ENCODE results near the gene ACAT2.

The ACAT2 gene

DNA sequence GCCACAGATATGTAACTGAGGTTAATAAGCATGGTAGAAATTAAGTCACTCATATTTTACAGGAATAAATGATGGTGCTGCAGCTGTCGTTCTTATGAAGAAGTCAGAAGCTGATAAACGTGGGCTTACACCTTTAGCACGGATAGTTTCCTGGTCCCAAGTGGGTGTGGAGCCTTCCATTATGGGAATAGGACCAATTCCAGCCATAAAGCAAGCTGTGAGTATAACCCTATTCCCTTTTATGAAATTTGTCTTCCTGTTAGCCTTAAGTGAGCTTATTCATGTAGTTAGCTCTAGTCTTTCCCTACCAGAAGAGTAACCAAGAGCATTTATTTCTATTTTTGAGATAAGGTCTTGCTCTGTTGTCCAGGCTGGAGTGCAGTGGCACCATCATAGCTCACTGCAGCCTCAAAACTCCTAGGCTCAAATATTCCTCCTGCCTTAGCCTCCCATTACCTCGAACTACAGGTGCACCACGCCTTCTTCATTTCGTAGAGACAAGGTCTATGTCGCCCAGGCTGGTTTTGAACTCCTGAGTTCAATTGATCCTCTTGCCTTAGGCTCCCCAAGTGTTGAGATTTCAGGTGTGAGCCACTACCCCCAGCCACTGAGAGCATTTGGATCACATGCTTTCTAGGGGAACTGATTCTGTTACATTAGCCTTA, 15.5 kb downstream of the ACAT2 start:
- DNase-seq: no peak

DNA sequence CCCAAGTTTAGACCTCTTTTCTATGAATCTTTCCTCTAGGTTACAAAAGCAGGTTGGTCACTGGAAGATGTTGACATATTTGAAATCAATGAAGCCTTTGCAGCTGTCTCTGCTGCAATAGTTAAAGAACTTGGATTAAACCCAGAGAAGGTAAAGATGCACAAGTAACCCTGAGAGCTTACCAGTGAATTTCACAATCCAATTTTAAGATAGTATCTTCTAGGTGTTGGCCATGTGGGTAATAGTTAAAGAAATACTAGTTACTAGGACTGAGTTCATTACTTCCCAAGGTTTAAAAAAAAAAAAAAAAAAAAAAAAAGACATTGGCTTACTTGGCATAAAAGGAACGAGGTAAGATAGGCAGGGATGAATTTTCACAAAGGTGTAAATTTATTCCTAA, 16.3 kb downstream of the ACAT2 start:
- DNase-seq: no peak

GRCh38 chr6:159778542-159779103, 16.8 kb downstream of the ACAT2 start:
- DNase-seq: no peak

DNA sequence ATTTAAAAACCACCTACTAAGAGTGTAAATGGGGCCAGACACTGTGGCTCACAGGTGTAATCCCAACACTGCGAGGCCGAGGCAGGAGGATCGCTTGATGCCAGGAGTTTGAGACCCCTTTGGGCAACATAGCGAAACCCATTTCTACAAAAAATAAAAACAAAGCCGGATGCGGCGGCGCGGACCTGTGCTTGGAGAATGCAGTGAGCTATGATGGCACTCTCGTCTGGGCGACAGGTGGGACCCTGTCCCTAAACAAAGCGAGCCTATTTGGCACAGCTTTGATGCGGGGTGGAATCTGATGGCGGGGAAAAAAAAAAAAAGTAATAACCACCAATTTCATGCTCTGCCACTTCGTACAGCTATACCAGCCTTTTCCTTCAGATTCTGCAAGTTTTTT, 26.4 kb downstream of the ACAT2 start:
- no peak for DNase-seq

DNA sequence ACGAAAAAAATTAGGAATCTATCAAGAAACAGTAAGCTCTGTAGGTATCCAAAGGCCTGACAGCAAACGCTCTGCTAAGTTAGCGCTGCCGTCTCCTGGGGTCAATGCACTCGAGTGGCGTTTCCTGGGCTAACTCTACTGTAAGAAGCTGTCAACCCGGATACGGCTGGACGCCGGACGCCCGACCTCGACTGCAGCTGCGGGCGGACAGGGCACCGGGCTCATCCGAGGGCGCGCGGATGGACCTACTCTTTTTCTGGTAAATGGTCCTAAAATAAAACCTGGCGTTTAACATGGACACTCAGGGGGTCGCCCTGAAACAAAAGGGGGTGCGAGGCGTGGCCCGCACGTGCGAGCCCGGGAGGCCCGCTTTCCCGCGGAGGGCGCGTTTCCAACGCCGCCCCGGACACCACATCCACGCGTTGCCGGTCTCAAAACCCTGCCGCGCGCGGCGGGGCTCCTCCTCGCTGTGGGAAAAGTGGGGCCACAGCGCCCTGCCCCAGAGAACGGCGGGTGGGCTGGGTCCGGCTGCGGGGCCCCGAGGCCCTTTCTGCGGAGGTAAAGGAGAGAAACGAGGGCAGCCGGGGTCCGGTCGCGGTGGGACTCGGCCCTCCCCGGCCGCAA, 27.0 kb downstream of the ACAT2 start:
- DNase-seq: peak in 1 of 2 experiments; percentile 29

DNA sequence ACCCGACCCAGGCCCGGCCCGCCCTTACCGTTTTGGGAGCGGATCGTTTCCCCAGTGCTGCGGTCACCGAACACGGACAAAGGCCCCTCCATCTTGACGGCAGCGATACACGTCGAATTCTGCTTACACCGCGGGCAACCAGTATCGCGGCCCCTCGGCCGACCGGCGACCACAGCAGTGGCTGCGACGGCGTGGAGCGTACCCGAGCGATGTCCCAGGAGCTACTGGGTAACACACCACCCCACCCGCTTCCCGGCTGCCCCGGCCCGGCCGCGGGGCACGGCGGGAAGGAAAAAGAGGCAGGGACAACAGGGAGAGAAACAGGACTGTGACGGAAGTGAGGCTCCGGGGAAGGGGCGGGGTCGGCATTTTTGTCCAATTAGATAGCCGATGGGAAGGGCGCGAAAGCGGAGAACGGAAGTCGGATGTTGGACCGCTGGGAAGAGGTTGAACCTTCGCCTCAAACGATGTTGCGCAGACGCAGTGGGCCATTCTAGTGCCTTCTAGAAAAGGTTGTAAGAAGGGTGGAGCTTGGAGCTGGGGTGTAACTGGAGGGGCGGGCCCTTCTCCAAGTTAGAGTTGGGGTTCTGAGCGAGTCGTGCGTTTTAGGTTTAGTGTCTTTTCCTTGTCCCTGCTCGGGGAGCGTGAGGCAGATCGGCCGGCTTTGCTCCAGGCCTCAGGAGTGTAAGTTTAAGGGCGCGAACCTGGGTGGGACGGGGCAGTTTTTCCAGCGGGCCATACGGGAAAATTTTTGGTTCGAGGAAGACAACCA, 27.7 kb downstream of the ACAT2 start, which contains the start of gene TCP1:
TCP1 (minus strand) TSS at position 226 of the 772 bp plus-strand sequence; CDS start at position 92, 134 bp downstream.
- peak; percentile 100 for DNase-seq

DNA sequence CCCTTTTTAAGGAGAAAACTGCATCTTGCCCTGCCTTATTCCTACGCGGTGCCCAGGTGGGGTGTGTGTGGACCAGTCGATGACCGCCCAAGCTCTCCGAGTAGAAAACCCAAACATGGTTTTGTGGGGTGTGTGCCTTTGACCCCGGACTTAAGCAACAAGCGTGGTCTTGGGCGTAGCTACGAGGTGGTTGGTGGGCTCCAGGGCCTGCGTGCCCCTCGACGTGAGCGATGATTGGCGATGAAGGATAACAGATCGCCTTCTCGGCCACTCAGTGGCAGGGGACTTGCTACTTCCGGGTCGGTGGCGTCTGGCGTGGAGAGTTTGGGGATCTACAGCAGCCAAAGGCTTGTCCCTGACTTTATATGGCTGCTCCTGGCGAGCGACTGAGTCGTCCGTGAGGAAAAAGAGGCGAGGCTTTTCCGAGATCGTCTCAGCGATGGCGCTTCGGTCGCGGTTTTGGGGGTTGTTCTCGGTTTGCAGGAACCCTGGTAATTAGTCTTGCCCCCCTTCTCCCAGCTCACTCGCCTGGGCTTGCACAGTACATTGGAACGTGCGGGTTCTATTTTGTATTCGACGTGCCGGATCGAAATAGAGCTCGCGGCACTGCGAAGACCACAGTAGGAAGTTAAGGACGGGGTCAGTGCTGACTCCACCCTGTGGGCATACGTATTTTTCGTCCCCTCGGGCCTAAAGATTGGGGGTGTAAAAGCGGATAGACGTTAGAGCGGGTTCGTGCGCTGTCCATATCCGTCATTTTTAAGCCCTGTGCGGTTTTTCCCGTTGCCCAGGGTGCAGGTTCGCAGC, 28.5 kb downstream of the ACAT2 start, which contains the start of gene MRPL18:
MRPL18 (plus strand) TSS at position 319 of the 807 bp plus-strand sequence; CDS start at position 440, 121 bp downstream.
- peak; percentile 98 to 99 for DNase-seq

- no peak for DNase-seq
Measured at GRCh38 chr6:159790956-159791598, 29.2 kb downstream of the ACAT2 start.

- peak; percentile 85 to 92 for DNase-seq
Measured at GRCh38 chr6:159794976-159795375, 33.1 kb downstream of the ACAT2 start.

DNA sequence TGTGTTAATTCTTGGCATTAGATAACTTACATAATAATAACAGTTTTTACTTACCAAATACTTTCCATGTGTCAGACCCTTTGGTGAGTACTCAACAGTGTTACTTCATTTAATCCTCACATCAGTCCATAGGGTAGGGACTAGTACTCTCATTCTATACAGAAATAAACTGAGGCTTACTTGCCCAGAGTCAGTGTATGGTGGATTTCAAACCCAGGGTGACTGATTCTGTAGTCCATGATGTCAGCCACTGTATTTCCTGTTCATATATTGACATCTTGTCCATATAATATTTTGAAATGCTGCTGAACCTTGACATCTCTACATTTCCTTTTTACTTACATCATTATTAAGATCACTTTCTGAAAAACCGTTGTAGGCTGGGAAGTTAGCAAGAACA, 35.7 kb downstream of the ACAT2 start:
- no peak for DNase-seq

DNA sequence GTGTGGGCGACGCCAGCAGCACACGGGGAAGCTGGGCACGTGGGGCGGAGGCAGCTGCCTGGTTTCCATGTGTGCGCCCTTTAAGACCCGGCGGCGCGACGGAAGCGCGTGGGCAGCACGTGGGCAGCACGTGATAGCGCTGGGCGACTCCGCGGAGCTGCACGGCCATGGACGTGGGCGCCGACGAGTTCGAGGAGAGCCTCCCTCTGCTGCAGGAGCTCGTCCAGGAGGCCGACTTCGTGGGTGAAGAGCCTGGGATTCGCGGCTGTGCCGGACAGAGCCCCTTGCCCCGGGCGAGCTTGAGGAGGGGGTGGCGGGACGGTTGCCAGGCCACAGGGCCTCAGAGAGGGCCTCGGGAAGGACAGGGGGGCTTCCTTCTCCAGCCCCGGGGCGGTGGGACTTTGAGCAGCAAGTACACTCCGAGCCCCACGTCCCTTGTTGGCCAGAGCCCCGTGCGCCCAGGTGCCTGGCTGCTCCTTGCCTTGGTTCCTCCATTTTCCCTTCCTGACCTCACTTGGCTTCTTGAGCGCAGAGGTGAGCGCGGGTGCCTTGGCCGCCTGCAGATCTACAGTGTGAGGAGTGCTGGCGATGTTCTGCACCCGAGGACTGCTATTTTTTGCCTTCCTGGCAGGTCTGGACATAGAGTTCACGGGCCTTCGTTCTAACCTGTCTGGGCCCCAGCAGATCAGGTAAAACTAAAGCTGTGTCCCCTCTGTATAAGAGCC, 38.5 kb downstream of the ACAT2 start, which contains the start of gene PNLDC1:
PNLDC1 (plus strand) TSS at position 136 of the 725 bp plus-strand sequence; CDS start at position 168, 32 bp downstream.
- DNase-seq: no peak

GRCh38 chr6:159801935-159802334, 40.1 kb downstream of the ACAT2 start:
- no peak for DNase-seq

GRCh38 chr6:159804504-159804903, 42.7 kb downstream of the ACAT2 start:
- DNase-seq: no peak

- DNase-seq: no peak
Measured at GRCh38 chr6:159805440-159806020, 43.7 kb downstream of the ACAT2 start.

DNA sequence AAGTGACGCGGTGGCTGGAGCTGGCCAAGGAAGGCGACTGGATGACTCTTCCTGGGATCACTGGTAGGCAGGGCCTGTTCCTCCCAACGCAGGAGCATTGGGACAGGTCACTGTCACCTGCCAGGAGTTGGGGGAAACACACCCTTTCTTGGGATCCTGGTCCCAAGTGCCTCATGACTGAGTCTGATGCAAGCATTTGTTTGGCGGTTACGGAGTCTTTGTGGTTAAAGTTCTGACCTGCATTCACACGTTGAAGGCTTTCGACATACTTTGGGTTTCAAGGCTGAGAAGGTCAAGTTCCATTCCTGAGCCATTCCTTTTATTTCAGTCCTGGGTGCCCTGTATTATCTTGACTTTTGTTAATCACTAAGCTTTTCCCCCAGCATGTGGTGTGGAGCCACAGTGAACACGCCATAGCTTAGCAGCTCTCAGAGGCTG, 44.2 kb downstream of the ACAT2 start:
- DNase-seq: no peak

DNA sequence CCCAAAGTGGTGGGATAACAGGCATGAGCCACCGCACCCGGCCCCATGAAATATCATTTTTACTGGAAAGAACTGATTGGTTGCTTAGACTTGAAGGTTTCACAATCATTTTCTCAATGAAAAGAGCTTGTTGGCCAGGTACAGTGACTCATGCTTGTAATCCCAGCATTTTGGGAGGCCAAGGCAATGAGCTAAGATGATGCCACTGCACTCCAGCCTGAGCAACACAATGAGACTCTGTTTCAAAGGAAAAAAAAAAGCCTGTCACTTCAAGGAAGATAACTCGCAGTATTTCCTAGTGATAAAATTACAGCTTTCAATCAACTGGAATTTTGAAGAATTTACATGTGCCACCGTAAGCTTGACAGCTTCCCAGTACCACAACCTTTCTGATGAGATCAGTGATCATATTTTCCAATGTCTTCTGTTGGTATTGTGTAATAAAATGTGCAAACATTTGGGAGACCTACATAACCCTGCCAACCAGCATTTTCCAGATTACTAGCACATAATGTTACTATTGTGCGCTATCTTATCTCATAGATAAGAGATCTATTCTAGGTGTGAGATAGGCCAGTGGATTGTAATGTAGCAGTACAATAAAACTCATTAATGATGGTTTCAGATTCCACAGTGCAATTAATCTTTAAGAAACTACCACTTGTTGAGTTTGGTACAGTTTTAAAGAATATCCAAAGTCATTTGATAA, 45.5 kb downstream of the ACAT2 start:
- no peak for DNase-seq

DNA sequence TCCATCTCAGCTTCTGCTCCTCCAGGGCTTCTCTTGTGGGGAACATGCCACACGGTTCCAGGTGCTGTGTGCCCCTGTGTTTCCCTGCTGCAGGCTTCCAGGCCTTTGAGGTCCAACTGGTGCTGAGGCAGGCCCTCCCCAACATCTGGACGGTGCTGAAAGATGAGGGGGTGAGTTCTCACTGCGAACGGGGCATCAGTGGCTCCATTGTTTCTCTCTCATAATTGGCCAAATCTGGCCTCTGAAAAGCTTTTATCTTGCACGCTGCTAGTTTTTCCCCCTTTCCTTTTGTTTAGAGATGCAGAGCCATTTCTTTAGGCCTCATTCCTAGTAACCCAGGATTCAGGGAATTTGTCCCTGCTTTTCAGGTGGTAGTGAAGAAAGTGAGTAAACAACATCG, 46.8 kb downstream of the ACAT2 start:
- no peak for DNase-seq

DNA sequence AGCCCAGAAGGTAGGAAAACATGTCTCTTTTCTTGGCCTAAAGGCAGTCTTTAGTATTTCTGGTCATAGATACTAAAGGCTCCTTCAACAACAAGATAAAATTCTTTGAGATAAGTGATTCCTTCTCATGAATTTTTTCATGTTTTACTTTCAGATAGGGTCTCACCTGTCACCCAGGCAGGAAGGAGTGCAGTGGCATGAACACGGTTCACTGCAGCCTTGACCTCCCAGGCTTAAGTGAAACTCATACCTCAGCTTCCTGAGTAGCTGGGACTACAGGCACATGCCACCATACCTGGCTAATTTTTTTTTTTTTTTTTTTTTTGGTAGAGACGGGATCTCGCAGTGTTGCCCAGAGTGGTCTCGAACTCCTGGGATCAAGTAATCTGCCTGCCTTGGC, 47.3 kb downstream of the ACAT2 start:
- DNase-seq: no peak

DNA sequence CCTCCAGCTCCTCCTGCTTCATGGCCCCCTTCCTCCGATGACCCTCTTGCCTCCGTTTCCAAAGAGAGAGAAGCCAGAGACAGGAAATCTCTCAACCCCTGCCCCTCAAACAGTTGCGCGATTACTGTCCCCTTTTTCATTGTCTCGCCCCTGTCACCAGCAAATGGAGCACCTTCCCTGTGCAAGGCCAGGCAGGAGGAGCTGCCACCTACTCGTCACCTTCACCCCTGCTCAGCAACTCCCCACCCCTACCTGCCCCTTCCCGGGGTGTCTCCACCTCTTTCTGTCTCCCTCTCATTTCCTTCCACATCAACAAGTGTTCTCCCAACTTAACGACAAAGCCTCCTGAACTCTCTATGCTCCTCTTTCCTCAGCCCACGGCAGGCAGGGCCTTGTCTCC, 51.9 kb downstream of the ACAT2 start:
- DNase-seq: no peak

GRCh38 chr6:159815410-159815809, 53.6 kb downstream of the ACAT2 start:
- DNase-seq: no peak
